Esophagus muscularis mucosa (tissue), 4 donors: Measurements from ENCODE around the gene MFN2.

Source experiments
- CTCF ChIP-seq, 3 experiments: fragments of 200-600 bp in 2 of 3; fragments of 450-650 bp in 1 of 3; sonication (generic) in 2 of 3; IDR thresholded peaks; one replicate each; pipeline ENCODE4 v1.5.1; 2017 to 2019; ENCODE audit warnings: antibody characterized with exemption in 3 of 3, mild to moderate bottlenecking in 2 of 3, moderate library complexity in 1 of 3
- EP300 ChIP-seq: sonication (generic); formaldehyde crosslinking; IDR thresholded peaks from one replicate; pipeline ENCODE4 v1.6.1; 2017; ENCODE audit warnings: antibody characterized with exemption
- POLR2A ChIP-seq: fragments of 450-650 bp; IDR thresholded peaks from one replicate; pipeline ENCODE4 v1.6.1; 2017; ENCODE audit warnings: antibody characterized with exemption, moderate library complexity, mild to moderate bottlenecking, low read depth
- POLR2AphosphoS5 ChIP-seq, 2 donors: sonication (generic); formaldehyde crosslinking; IDR thresholded peaks; one replicate each; pipeline ENCODE4 v1.6.1; 2017; ENCODE audit warnings: antibody characterized with exemption in 2 of 2

DNA sequence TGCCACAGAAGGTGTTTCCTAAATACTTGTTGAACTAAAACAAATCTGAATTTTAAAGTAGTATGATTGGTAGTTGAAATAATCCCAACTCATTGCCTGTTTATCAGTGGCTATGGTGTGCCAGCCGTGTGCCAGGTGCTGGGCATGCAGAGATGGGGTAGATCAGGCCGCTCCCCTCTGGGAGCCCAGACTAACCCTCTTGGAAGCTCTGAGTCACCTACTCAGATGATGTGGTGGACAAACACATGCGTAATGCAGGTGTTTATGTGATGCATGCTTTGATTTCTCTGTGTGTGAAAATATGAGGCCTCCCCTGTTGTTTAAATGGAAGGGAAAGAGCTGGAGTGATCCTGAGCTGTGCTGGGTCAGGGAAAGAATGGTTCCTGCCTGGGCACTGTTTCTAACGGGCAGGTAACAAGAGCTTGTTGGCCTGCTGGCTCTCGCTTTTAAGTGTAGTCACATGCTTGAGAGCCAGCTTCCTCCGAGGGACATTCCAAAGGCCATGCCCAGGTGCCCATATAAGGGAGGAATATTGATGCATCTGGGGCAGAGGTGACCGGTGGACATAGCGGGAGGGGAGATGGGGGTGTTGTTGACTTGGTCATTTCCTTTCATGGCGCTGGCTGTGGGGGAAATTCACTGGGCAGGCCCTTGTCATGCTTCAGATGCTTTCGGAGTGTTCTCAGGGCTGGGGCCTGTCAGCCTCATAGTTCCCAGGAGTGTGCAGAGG lies 10.2 kb downstream of the MFN2 start:
- TF ChIP-seq POLR2A (no peak), CTCF (IDR thresholded peaks at IDR 0.05) (no peak), EP300 (peak; percentile 74), POLR2AphosphoS5 (IDR thresholded peaks at IDR 0.05) (peak; percentile 83 to 87)
